Skeletal muscle tissue (tissue), 4 donors: Measurements from ENCODE around the gene KRTAP9-2. TPM values are rescaled to one million over a fixed set of nuclear protein-coding genes. Genes with fewer than 3 reads are reported as not detected.
"Not testable (repeated sequence)": the region's sequence is repeated elsewhere in the genome, so short reads cannot be mapped to it uniquely, and the experiment has no call there.

ENCODE experiments used
- H3K27ac ChIP-seq: one replicate; pipeline ENCODE4 v1.7.0; 2013; ENCODE audit warnings: mild to moderate bottlenecking, low read depth, low read length, inconsistent platforms
- H3K27me3 ChIP-seq, 3 donors: one replicate each; pipeline ENCODE4 v1.7.0; 2013; ENCODE audit warnings: low read length in 3 of 3; ENCODE audit not compliant: control insufficient read depth in 3 of 3, insufficient read depth in 3 of 3
- H3K36me3 ChIP-seq, 3 donors: one replicate each; pipeline ENCODE4 v1.7.0; 2013; ENCODE audit warnings: low read length in 3 of 3; ENCODE audit not compliant: control insufficient read depth in 3 of 3, insufficient read depth in 3 of 3
- H3K4me1 ChIP-seq, 3 donors: one replicate each; pipeline ENCODE4 v1.7.0; 2013; ENCODE audit warnings: low read length in 3 of 3, mild to moderate bottlenecking in 3 of 3; ENCODE audit not compliant: control insufficient read depth in 3 of 3, insufficient read depth in 3 of 3
- H3K4me3 ChIP-seq, 3 donors: one replicate each; pipeline ENCODE4 v1.7.0; 2013; ENCODE audit warnings: low read length in 3 of 3
- H3K9ac ChIP-seq, 3 donors: one replicate each; pipeline ENCODE4 v1.7.0; 2013; ENCODE audit warnings: low read length in 3 of 3, mild to moderate bottlenecking in 3 of 3, moderate library complexity in 2 of 3, low read depth in 1 of 3
- H3K9me3 ChIP-seq, 3 donors: one replicate each; pipeline ENCODE4 v1.7.0; 2013; ENCODE audit warnings: low read length in 3 of 3; ENCODE audit not compliant: control insufficient read depth in 3 of 3
- total RNA-seq: library from RNA; depleted of rRNA; stranded (reverse); fragments of >200 nt; gene quantifications from one replicate; pipeline ENCODE4 v1.2.3, GENCODE V29; 2014
- donor health status: Osteomylitis.

The KRTAP9-2 gene, protein sequence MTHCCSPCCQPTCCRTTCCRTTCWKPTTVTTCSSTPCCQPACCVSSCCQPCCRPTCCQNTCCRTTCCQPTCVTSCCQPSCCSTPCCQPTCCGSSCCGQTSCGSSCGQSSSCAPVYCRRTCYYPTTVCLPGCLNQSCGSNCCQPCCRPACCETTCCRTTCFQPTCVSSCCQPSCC
- not detected for total RNA-seq

DNA sequence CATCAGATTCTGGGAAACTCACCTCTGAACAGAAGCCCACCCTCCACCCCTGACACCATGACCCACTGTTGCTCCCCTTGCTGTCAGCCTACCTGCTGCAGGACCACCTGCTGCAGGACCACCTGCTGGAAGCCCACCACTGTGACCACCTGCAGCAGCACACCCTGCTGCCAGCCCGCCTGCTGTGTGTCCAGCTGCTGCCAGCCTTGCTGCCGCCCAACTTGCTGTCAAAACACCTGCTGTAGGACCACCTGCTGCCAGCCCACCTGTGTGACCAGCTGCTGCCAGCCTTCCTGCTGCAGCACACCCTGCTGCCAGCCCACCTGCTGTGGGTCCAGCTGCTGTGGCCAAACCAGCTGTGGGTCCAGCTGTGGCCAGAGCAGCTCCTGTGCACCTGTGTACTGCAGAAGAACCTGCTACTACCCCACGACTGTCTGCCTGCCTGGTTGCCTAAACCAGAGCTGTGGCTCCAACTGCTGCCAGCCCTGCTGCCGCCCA, at the start of gene KRTAP9-2:
KRTAP9-2 (plus strand) TSS at position 51 of the 498 bp plus-strand sequence; CDS start at position 58, 7 bp downstream.
- not testable (repeated sequence) for H3K9ac ChIP-seq, H3K4me3 ChIP-seq, H3K9me3 ChIP-seq, H3K4me1 ChIP-seq, H3K27ac ChIP-seq, H3K36me3 ChIP-seq
- peaks cover 0 to 10% (median 1%) of the 10 kb centered on the region in 3 donors for H3K27me3 ChIP-seq

DNA sequence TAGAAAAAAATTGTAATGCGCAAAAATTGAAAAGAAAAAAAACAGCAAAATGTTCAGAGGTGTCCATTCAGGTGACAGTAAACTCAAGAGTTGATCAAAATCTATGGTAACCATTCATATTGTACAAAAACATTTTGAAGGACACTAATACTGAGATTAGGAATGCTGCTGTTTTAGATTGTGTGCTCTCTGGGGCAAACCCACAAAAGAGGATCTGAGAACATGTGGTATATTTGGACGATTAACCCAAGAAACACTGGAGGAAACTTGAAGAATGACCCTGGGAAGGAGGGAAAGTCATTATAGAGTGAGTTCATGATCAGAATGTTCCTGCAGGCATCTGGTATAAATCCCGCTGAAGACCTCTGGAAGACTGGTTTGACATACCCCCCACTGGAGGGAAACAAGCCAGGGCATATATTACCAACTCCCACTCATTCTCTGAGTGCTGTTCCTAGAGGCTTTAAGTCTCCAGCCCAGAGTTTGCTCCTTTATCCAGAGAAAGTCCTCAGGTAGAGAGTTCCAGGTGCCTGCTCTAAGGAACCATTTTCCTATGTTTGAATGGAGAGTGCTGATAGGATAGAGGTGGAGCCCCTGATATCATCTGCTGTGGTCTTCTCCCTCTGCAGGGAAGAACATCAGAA, 49.6 kb upstream of the KRTAP9-2 start:
- no peak overlapping the region for H3K4me3 ChIP-seq
- H3K4me1 ChIP-seq = no peaks in the 10 kb centered on the region
- no peaks in the 10 kb centered on the region for H3K9me3 ChIP-seq
- no peak overlapping the region for H3K9ac ChIP-seq
- H3K27ac ChIP-seq = no peak overlapping the region
- no peaks in the 10 kb centered on the region for H3K36me3 ChIP-seq
- H3K27me3 ChIP-seq = peaks cover 5 to 9% (median 7%) of the 10 kb centered on the region in 3 donors

DNA sequence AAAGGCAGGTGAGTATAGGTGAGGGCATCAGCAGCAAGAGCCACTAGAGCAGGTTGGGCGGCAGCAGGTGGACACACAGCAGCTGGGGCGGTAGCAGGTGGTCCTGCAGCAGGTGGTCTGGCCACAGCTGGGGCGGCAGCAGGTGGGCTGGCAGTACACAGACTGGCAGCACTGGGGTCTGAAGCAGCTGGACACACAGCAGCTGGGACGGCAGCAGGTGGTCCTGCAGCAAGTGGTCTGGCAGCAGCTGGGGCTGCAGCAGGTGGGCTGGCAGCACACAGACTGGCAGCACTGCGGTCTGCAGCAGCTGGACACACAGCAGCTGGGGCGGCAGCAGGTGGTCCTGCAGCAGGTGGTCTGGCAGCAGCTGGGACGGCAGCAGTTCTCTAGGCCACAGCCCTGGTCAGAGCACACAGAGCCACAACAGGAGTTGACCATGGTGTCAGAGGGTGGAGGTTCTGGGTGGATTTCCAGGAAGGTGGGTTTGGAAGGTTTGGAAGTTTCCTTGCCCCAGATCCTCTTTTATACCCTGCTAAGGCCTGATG, 48.6 kb upstream of the KRTAP9-2 start, which contains the start of gene KRTAP4-2:
KRTAP4-2 (minus strand) TSS at position 495 of the 545 bp plus-strand sequence; CDS start at position 438, 57 bp downstream.
- Histone ChIP-seq H3K36me3 (no peaks in the 10 kb centered on the region), H3K27me3 (peaks cover 5 to 9% (median 7%) of the 10 kb centered on the region in 3 donors), H3K9ac (no peak within 1 kb of the TSS), H3K4me3 (no peak within 1 kb of the TSS), H3K27ac (no peak within 1 kb of the TSS), H3K9me3 (no peaks in the 10 kb centered on the region), H3K4me1 (no peaks in the 10 kb centered on the region)

DNA sequence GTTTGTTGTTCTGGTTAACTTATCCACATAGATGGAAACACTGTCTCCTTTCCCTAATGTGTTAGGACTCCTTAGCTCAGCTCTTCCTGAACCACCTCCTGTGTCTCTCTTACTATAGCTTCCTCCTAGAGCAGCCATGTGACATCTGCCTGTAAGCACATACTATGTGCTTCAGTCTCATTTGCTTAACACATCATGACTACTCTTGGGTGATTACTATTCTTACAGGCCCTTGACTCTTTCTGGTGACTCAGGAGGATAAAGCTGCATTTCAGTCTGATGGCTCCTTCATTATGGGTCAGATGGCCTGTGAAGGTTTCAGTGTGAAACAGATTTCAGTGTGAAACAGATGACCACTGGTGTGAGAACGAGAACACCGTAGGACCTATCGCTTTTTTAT, 48.1 kb upstream of the KRTAP9-2 start:
- H3K36me3 ChIP-seq = no peaks in the 10 kb centered on the region
- H3K27me3 ChIP-seq = peaks cover 5 to 9% (median 7%) of the 10 kb centered on the region in 3 donors
- no peak overlapping the region for H3K9ac ChIP-seq
- H3K27ac ChIP-seq = no peak overlapping the region
- H3K9me3 ChIP-seq = no peaks in the 10 kb centered on the region
- H3K4me3 ChIP-seq = no peak overlapping the region
- no peaks in the 10 kb centered on the region for H3K4me1 ChIP-seq

DNA sequence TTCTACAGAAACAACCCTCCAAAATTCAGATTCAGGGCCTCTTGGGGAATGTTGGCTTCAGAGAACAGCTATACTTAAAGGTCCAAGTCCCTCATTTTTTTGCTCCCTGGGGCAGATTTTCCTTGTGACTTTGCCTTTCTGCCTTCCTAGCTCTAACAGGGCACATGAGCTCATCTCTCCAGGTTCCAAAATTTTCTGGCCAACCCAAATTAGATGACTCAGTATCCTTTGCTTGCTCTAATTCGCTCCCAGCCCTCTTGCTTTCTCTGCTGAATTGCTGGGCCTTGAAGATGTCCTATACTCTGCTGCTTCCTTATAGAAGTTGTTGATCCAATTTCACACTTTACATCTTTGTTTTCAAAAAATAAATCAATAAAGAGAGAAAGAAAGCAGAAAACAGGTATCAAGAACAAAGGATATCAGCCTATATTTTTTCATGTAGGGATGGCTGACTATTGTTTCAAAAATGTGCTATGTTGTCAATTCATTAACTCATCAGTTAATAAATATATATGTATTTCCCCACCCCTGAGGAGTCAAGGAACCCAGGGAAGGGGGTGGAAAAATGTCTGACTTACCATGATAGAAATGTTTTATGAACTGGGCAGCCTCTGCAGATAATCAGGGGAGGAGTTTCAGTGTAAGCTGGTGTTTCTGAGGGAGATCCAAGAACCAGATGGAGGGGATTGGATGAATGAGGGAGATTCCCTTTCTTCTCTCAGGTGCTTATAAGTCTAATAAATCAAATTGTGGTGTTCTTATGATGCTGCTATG, 47.4 kb upstream of the KRTAP9-2 start:
- H3K27ac ChIP-seq = no peak overlapping the region
- H3K36me3 ChIP-seq = no peaks in the 10 kb centered on the region
- H3K9me3 ChIP-seq = no peaks in the 10 kb centered on the region
- no peaks in the 10 kb centered on the region for H3K4me1 ChIP-seq
- H3K4me3 ChIP-seq = no peak overlapping the region
- H3K9ac ChIP-seq = no peak overlapping the region
- H3K27me3 ChIP-seq = peaks cover 5 to 9% (median 7%) of the 10 kb centered on the region in 3 donors

DNA sequence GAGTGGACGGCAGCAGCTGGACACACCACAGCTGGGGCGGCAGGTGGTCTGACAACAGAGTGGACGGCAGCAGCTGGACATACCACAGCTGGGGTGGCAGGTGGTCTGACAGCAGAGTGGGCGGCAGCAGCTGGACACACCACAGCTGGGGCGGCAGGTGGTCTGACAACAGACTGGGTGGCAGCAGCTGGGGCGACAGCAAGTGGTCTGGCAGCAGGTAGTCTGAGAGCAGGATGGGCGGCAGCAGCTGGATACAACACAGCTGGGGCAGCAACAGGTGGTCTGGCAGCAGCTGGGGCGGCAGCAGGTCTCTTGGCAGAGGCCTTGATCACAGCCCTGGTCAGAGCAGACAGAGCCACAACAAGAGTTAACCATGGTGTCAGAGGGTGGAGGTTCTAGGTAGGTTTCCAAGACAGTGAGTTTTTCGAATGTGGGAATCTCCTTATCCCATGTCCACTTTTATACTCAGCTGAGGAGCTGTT, 41.9 kb upstream of the KRTAP9-2 start, which contains the start of gene KRTAP4-1:
KRTAP4-1 (minus strand) TSS at position 432 of the 482 bp plus-strand sequence; CDS start at position 375, 57 bp downstream.
- H3K9me3 ChIP-seq = no peaks in the 10 kb centered on the region
- H3K27ac ChIP-seq = no peak within 1 kb of the TSS
- H3K27me3 ChIP-seq = peaks cover 3 to 9% (median 5%) of the 10 kb centered on the region in 3 donors
- H3K36me3 ChIP-seq = no peaks in the 10 kb centered on the region
- no peak within 1 kb of the TSS for H3K4me3 ChIP-seq
- no peaks in the 10 kb centered on the region for H3K4me1 ChIP-seq
- H3K9ac ChIP-seq = no peak within 1 kb of the TSS

DNA sequence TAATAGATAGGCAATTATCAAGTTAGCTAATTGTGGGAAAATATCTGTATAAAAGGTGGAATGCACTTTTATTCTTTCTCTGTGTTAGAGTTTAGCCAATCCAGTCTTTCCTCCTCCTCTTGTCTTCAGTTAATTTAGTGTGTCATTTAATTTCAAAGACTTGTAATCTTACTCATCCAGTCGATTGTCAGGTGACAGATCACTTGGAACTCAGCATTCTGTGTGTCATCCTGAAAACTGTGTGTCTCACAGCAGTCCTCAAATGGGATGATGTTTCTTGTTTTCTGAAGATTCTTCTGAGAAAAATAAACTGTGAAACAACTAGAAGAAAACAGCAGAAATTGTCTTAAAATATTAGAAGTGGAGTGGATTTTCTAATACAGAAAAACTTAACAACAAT, 41.4 kb upstream of the KRTAP9-2 start:
- peaks cover 3 to 11% (median 6%) of the 10 kb centered on the region in 3 donors for H3K27me3 ChIP-seq
- H3K9ac ChIP-seq = no peak overlapping the region
- no peak overlapping the region for H3K4me3 ChIP-seq
- no peaks in the 10 kb centered on the region for H3K4me1 ChIP-seq
- no peaks in the 10 kb centered on the region for H3K9me3 ChIP-seq
- H3K27ac ChIP-seq = no peak overlapping the region
- no peaks in the 10 kb centered on the region for H3K36me3 ChIP-seq

DNA sequence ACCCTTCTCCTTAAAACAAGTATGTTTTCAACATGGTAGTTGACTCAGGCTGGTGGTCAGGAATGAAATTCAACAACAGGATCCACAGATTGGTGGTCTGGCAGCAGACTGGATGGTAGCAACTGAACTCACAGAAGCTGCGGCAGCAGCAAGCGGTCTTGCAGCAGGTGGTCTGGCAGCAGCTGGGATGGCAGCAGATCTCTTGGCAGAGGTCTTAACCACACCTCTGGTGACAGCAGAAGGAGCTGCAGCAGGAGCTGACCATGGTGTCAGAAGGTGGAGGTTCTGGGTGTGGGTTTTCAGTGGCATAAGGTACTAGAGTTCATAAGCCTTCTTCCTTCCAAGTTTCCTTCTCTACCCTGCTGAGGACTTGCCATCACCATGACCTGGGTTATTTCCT, 39.6 kb upstream of the KRTAP9-2 start:
- H3K9me3 ChIP-seq = no peaks in the 10 kb centered on the region
- no peaks in the 10 kb centered on the region for H3K36me3 ChIP-seq
- H3K27me3 ChIP-seq = peaks cover 3 to 16% (median 10%) of the 10 kb centered on the region in 3 donors
- H3K27ac ChIP-seq = no peak overlapping the region
- H3K4me3 ChIP-seq = no peak overlapping the region
- H3K9ac ChIP-seq = no peak overlapping the region
- no peaks in the 10 kb centered on the region for H3K4me1 ChIP-seq

DNA sequence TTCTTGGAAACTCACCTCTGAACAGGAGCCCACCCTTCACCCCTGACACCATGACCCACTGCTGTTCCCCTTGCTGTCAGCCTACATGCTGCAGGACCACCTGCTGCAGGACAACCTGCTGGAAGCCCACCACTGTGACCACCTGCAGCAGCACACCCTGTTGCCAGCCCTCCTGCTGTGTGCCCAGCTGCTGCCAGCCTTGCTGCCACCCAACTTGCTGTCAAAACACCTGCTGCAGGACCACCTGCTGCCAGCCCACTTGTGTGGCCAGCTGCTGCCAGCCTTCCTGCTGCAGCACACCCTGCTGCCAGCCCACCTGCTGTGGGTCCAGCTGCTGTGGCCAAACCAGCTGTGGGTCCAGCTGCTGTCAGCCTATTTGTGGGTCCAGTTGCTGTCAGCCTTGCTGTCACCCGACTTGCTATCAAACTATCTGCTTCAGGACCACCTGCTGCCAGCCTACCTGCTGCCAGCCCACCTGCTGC, 36.6 kb upstream of the KRTAP9-2 start, which contains the start of gene KRTAP9-1:
KRTAP9-1 (plus strand) TSS at position 51 of the 482 bp plus-strand sequence; CDS start at position 51, 0 bp downstream.
- not testable (repeated sequence) for H3K9me3 ChIP-seq, H3K27ac ChIP-seq, H3K4me1 ChIP-seq, H3K9ac ChIP-seq, H3K4me3 ChIP-seq, H3K36me3 ChIP-seq
- H3K27me3 ChIP-seq = peaks cover 3 to 11% (median 10%) of the 10 kb centered on the region in 3 donors
